Lower lobe of right lung (tissue), 2 donors: ENCODE data around the gene ADAMTS6. TPM values are rescaled to one million over a fixed set of nuclear protein-coding genes. Genes with fewer than 3 reads are reported as not detected.

Source experiments
- ATAC-seq, 2 donors: fragments of 200-7000 bp; cut with Tn5 transposase; one replicate each; pipeline ENCODE4 v1.9.1; 2020 to 2022; ENCODE audit warnings: mild to moderate bottlenecking in 2 of 2, moderate library complexity in 2 of 2
- DNase-seq: peaks from one replicate; pipeline ENCODE4 v3.0.0-alpha.2; 2020
- H3K27ac ChIP-seq: fragments of 200-600 bp; one replicate; pipeline ENCODE4 v1.8.0; 2022
- H3K27me3 ChIP-seq: fragments of 200-600 bp; one replicate; pipeline ENCODE4 v1.8.0; 2022; ENCODE audit warnings: low read depth
- H3K36me3 ChIP-seq: fragments of 200-600 bp; one replicate; pipeline ENCODE4 v1.8.0; 2022; ENCODE audit warnings: mild to moderate bottlenecking
- H3K4me1 ChIP-seq: fragments of 200-600 bp; one replicate; pipeline ENCODE4 v1.8.0; 2022
- H3K4me3 ChIP-seq: fragments of 200-600 bp; one replicate; pipeline ENCODE4 v1.8.0; 2022; ENCODE audit warnings: mild to moderate bottlenecking
- H3K9me3 ChIP-seq: fragments of 200-600 bp; one replicate; pipeline ENCODE4 v1.8.0; 2022
- CTCF ChIP-seq: fragments of 200-600 bp; IDR thresholded peaks from one replicate; pipeline ENCODE4 v1.8.0; 2022; ENCODE audit warnings: antibody characterized with exemption, mild to moderate bottlenecking
- intact Hi-C: fragments of 100-400 bp; cut with DNase I; formaldehyde crosslinking; loops from one replicate; pipeline ENCODE4 v1.11.0; 2022
- total RNA-seq: library from RNA; stranded (reverse); fragmentation: NEBNext Ultra II Directional; extraction: Animal tissue kit (Norgen Biotek cat#: 25700); gene quantifications from one replicate; pipeline ENCODE4 v1.2.1, GENCODE V29; 2021
- donor health status: DM: no; HTN: yes; CAD: no; lungs with severe emphysema.

Gene ADAMTS6
- total RNA-seq, 1 donor from 2014 or later = 3.0 TPM

GRCh38 chr5:65125591-65126541 is 355.9 kb downstream of the ADAMTS6 start:
- TF ChIP-seq CTCF = no peak
- no peaks in the 10 kb centered on the region for H3K27me3 ChIP-seq
- H3K4me3 ChIP-seq = no peak overlapping the region
- no peak for ATAC-seq
- DNase-seq = no peak
- H3K4me1 ChIP-seq = peaks cover 5% of the 10 kb centered on the region
- intact Hi-C loops = no loop called here
- no peaks in the 10 kb centered on the region for H3K36me3 ChIP-seq
- no peaks in the 10 kb centered on the region for H3K9me3 ChIP-seq
- H3K27ac ChIP-seq = no peak overlapping the region

GRCh38 chr5:65121880-65122436 is 359.8 kb downstream of the ADAMTS6 start:
- DNase-seq (no peak), ATAC-seq (no peak)
- Histone ChIP-seq H3K36me3 (no peaks in the 10 kb centered on the region), H3K4me3 (no peak overlapping the region), H3K27ac (no peak overlapping the region), H3K9me3 (no peaks in the 10 kb centered on the region), H3K27me3 (no peaks in the 10 kb centered on the region), H3K4me1 (peaks cover 5% of the 10 kb centered on the region)
- no peak for TF ChIP-seq CTCF
- intact Hi-C loops = no loop called here

- Histone ChIP-seq H3K4me1 (no peaks in the 10 kb centered on the region), H3K4me3 (no peak overlapping the region), H3K27ac (no peak overlapping the region), H3K36me3 (no peaks in the 10 kb centered on the region), H3K9me3 (no peaks in the 10 kb centered on the region), H3K27me3 (no peaks in the 10 kb centered on the region)
- no peak for TF ChIP-seq CTCF
- DNase-seq (no peak), ATAC-seq (no peak)
- intact Hi-C loops = no loop called here
Observed at GRCh38 chr5:65120371-65120967, 361.3 kb downstream of the ADAMTS6 start.

- no peaks in the 10 kb centered on the region for H3K36me3 ChIP-seq
- H3K27ac ChIP-seq = no peak overlapping the region
- no peak for DNase-seq
- no peaks in the 10 kb centered on the region for H3K4me1 ChIP-seq
- no peaks in the 10 kb centered on the region for H3K27me3 ChIP-seq
- no peak for TF ChIP-seq CTCF
- ATAC-seq = no peak
- no peaks in the 10 kb centered on the region for H3K9me3 ChIP-seq
- intact Hi-C loops = no loop called here
- H3K4me3 ChIP-seq = no peak overlapping the region
Observed at GRCh38 chr5:65117525-65117924, 364.2 kb downstream of the ADAMTS6 start.

GRCh38 chr5:65113771-65114170 is 367.9 kb downstream of the ADAMTS6 start:
- TF ChIP-seq CTCF = no peak
- Histone ChIP-seq H3K4me1 (no peaks in the 10 kb centered on the region), H3K27me3 (no peaks in the 10 kb centered on the region), H3K9me3 (no peaks in the 10 kb centered on the region), H3K36me3 (no peaks in the 10 kb centered on the region), H3K27ac (no peak overlapping the region), H3K4me3 (no peak overlapping the region)
- no peak for DNase-seq
- intact Hi-C loops = no loop called here
- no peak for ATAC-seq
